ENCODE results near the gene ACOXL.

The ACOXL gene

GRCh38 chr2:111128096-111128495, 395.7 kb downstream of the ACOXL start:
- TF ChIP-seq CTCF (conservative IDR thresholded peaks at IDR 0.05; ENCODE audit: low read depth, low read length): no peak
- H3K4me3 ChIP-seq (ENCODE audit: low read depth, low read length): no peak overlapping the region
- no peak for DNase-seq (ENCODE audit: low read depth)

- TF ChIP-seq CTCF (conservative IDR thresholded peaks at IDR 0.05; ENCODE audit: low read depth, low read length): no peak
- peak; percentile 22 for DNase-seq (ENCODE audit: low read depth)
- H3K4me3 ChIP-seq (ENCODE audit: low read depth, low read length): no peak overlapping the region
Measured at GRCh38 chr2:111133603-111134002, 401.2 kb downstream of the ACOXL start.

- H3K4me3 ChIP-seq (ENCODE audit: low read depth, low read length): no peak overlapping the region
- no peak for TF ChIP-seq CTCF (conservative IDR thresholded peaks at IDR 0.05; ENCODE audit: low read depth, low read length)
- DNase-seq (ENCODE audit: low read depth): no peak
Measured at GRCh38 chr2:111134055-111134454, 401.7 kb downstream of the ACOXL start.

- no peak for TF ChIP-seq CTCF (conservative IDR thresholded peaks at IDR 0.05; ENCODE audit: low read depth, low read length)
- H3K4me3 ChIP-seq (ENCODE audit: low read depth, low read length): no peak overlapping the region
- no peak for DNase-seq (ENCODE audit: low read depth)
Measured at GRCh38 chr2:111135237-111135909, 403.0 kb downstream of the ACOXL start.

GRCh38 chr2:111135910-111136297, 403.5 kb downstream of the ACOXL start:
- peak; percentile 66 for TF ChIP-seq CTCF (conservative IDR thresholded peaks at IDR 0.05; ENCODE audit: low read depth, low read length)
- DNase-seq (ENCODE audit: low read depth): peak; percentile 90

GRCh38 chr2:111138839-111139238, 406.5 kb downstream of the ACOXL start:
- no peak overlapping the region for H3K4me3 ChIP-seq (ENCODE audit: low read depth, low read length)
- DNase-seq (ENCODE audit: low read depth): no peak
- no peak for TF ChIP-seq CTCF (conservative IDR thresholded peaks at IDR 0.05; ENCODE audit: low read depth, low read length)

More at GRCh38 chr2:111135910-111136297, 403.5 kb downstream of the ACOXL start:
- H3K4me3 ChIP-seq (ENCODE audit: low read depth, low read length): no peak overlapping the region

- peak; percentile 28 for DNase-seq (ENCODE audit: low read depth)
- H3K4me3 ChIP-seq (ENCODE audit: low read depth, low read length): no peak overlapping the region
- TF ChIP-seq CTCF (conservative IDR thresholded peaks at IDR 0.05; ENCODE audit: low read depth, low read length): no peak
Measured at GRCh38 chr2:111139637-111140317, 407.4 kb downstream of the ACOXL start.
